HT-29 (cell line): ENCODE results near the gene ZNF142. TPM values are rescaled to one million over a fixed set of nuclear protein-coding genes. Genes with fewer than 3 reads are reported as not detected.

Experiments used
- DNase-seq: peaks from one replicate; pipeline ENCODE4 v3.0.0-alpha.2; 2015; ENCODE audit warnings: low spot score
- total RNA-seq: library from RNA; depleted of rRNA; stranded (reverse); fragments of >200 nt; shearing (Covaris generic); gene quantifications from 2 replicates; pipeline ENCODE4 v1.2.3, GENCODE V29; 2014

The ZNF142 gene
- total RNA-seq, 1 experiment from 2014 or later: 24.3 TPM

DNA sequence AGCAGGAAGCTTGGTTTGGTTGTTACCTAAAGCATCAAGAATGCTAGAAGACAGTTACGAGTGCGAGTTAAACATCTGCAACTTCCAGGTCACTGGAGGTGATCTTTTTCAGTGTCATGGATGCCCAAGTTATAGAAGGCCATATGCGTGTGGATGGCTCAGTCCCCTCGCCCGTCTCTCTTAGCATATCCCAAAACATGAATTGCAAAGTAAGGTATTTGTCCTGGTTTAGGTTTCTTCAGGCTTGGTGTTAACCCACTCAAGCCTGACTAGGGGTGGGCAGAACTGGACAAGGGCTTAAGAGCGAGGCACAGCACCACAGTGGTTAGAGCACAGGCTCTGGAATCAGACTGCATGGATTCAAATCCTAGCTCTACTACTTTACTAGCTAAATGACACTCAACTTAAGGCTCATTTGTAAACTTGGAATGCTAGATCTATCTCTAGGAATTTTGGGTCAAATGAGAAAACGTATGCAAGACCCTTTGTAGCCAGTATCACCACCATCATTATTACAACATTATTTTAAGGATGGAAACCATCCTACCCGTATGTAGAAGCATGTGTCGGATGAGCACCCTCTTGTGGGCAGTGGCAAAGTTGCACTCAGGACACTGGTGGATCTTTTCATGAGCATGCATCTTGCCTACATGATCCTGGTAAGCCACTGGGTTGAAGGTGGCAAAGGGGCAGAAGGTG is 11.2 kb downstream of the ZNF142 start:
- peak; percentile 72 for DNase-seq

GRCh38 chr2:218645126-218645525 is 14.3 kb downstream of the ZNF142 start:
- no peak for DNase-seq

DNA sequence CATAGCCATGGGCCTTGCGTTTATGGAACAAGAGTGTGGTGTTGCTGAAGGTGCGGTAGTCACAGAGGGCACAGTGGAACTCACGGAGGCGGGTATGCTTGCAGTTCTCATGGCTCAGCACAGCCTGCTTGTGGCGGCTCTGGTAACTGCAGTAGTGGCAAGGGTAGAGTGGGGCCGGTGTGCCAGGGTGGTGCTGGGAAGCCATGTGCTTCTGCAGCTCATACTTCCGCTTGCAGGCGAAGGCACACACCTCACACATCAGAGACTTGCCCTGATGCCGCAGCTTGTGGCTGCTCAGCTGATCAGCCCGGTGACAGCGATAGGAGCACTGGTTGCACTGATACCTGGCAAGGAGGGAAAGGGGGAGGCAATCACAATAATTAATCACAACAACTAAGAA is 14.7 kb downstream of the ZNF142 start:
- no peak for DNase-seq

GRCh38 chr2:218643751-218644310 is 15.6 kb downstream of the ZNF142 start:
- no peak for DNase-seq

- DNase-seq: no peak
These were observed 16.6 kb downstream of the ZNF142 start for GRCh38 chr2:218642786-218643185.

GRCh38 chr2:218642121-218642656 is 17.2 kb downstream of the ZNF142 start:
- no peak for DNase-seq

DNA sequence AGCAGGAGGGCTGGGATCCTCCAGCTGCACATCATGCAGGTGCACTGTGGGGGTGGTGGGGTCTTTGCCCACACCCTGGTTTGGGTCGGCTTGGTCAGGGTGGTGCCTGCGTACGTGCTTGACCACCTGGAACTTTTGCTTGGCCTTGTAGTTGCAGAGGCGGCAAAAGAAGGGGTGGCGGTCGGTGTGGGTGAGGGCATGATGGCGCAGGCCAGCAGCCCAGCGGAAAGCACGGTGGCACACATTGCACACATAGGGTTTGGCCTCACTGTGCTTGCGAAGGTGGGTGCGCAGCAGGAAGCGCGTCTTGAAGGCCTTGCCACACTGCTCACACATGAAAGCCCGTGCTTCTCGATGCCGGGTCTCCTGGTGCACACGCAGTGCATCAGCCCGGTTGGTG is 21.1 kb downstream of the ZNF142 start:
- DNase-seq: no peak

GRCh38 chr2:218635719-218636118 is 23.7 kb downstream of the ZNF142 start:
- DNase-seq: no peak

DNA sequence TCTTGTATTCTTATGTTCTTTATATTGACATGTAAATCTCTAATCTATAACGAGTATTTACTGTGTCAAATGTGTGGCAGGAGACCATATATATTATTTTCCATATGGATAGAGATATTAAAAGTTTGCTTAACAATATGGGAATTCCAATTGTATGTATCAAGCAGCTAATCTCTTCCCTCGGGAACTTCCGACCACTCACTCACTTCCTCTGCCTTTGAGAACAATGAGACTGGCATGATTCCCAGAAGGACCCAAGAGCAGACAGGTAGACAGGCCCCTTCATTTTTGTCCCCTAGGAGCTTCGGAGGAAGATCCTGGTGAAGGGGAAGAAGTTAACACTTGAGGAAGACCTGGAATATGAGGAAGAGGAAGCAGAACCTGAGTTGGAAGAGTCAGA is 27.6 kb downstream of the ZNF142 start:
- no peak for DNase-seq

- DNase-seq: no peak
These were observed 31.5 kb downstream of the ZNF142 start for GRCh38 chr2:218627939-218628338.

GRCh38 chr2:218626369-218626768 is 33.1 kb downstream of the ZNF142 start:
- DNase-seq: no peak

- DNase-seq: no peak
These were observed 36.1 kb downstream of the ZNF142 start for GRCh38 chr2:218623366-218623705.

GRCh38 chr2:218622606-218623365 is 36.6 kb downstream of the ZNF142 start:
- no peak for DNase-seq

GRCh38 chr2:218621007-218621406 is 38.4 kb downstream of the ZNF142 start:
- no peak for DNase-seq

GRCh38 chr2:218618102-218618860 is 41.1 kb downstream of the ZNF142 start:
- no peak for DNase-seq

DNA sequence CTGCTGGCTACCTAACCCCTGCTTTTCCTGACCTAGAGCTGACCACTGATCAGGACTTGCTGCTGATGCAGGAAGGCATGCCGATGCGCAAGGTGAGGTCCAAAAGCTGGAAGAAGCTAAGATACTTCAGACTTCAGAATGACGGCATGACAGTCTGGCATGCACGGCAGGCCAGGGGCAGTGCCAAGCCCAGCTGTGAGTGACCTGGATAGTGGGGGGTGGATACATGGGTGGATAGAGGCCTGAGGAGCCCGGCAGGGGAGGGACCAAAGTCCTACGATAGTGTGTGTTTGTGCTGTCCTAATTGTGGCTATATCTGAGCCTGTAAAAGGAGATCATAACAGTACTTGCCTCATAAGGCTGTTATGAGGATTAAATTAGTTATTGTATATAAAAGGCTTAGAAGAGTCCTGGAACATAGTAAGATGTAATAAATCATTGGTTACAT is 43.5 kb downstream of the ZNF142 start:
- no peak for DNase-seq

GRCh38 chr2:218607436-218608115 is 51.8 kb downstream of the ZNF142 start, which contains the start of gene PLCD4:
TSS of gene PLCD4 (plus strand) at chr2:218607899. CDS start at chr2:218615740, 7,841 bp downstream.
- no peak for DNase-seq

DNA sequence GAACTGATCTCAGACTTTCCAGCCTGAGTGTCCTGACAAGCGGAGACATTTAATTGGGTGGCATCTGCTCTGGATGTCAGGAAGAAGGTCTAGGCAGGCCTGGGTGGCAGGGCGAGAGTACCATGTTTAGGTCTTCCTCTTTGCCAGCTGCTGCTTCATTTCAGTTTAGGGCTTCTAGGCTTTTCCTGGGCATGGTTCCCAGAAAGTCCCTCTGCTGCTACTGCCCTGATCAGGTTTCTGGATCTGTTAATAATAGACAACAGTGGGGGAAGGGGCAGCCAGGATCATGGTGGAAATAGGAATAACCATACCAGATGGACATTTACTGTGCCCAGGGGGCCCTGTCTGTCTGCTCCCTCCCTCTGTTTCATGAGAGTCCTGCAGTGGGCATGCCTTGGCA is 54.0 kb downstream of the ZNF142 start:
- no peak for DNase-seq
